ENCODE data around the gene C2CD2.

- no peak for TF ChIP-seq CTCF (IDR thresholded peaks at IDR 0.05)
- no peak for TF ChIP-seq POLR2A (IDR thresholded peaks at IDR 0.05)
These were observed 18.1 kb upstream of the C2CD2 start for GRCh38 chr21:41971891-41972290.

Measured in adrenal gland (tissue), 5 donors.